Gastroesophageal sphincter (tissue), 4 donors: ENCODE results near the gene MRFAP1L1. TPM values are rescaled to one million over a fixed set of nuclear protein-coding genes. Genes with fewer than 3 reads are reported as not detected.

Experiments used
- ATAC-seq: fragments of 150-250 bp; one replicate; pipeline ENCODE4 v1.9.1; 2016; ENCODE audit warnings: mild to moderate bottlenecking, moderate library complexity
- H3K27ac ChIP-seq, 4 donors: fragments of 200-600 bp; sonication (generic) in 3 of 4; 1 replicate in 3 of 4; 2 replicates in 1 of 4; pipeline ENCODE4 v1.5.1; 2016 to 2019
- H3K27me3 ChIP-seq: fragments of 200-600 bp; sonication (generic); one replicate; pipeline ENCODE4 v1.5.1; 2019
- H3K36me3 ChIP-seq, 2 donors: fragments of 200-600 bp; sonication (generic); one replicate each; pipeline ENCODE4 v1.5.1; 2019; ENCODE audit warnings: control low read depth in 1 of 2
- H3K4me1 ChIP-seq, 3 donors: fragments of 200-600 bp; sonication (generic); 1 replicate in 2 of 3; 2 replicates in 1 of 3; pipeline ENCODE4 v1.5.1; 2016 to 2019; ENCODE audit warnings: control low read depth in 2 of 3
- H3K4me3 ChIP-seq, 2 donors: fragments of 200-600 bp; sonication (generic); one replicate each; pipeline ENCODE4 v1.5.1; 2019; ENCODE audit warnings: mild to moderate bottlenecking in 1 of 2, moderate library complexity in 1 of 2
- H3K9me3 ChIP-seq, 3 donors: fragments of 200-600 bp; sonication (generic); one replicate each; pipeline ENCODE4 v1.5.1; 2017 to 2019; ENCODE audit warnings: control low read depth in 2 of 3
- CTCF ChIP-seq, 4 experiments: fragments of 200-600 bp in 2 of 4; fragments of 450-650 bp in 2 of 4; sonication (generic) in 1 of 4; IDR thresholded peaks; one replicate each; pipeline ENCODE4 v1.5.1; 2017 to 2019; ENCODE audit warnings: antibody characterized with exemption in 4 of 4, mild to moderate bottlenecking in 2 of 4, moderate library complexity in 2 of 4
- EP300 ChIP-seq: sonication (generic); formaldehyde crosslinking; IDR thresholded peaks from one replicate; pipeline ENCODE4 v1.6.1; 2017; ENCODE audit warnings: antibody characterized with exemption, mild to moderate bottlenecking
- POLR2A ChIP-seq, 2 donors: fragments of 450-650 bp; IDR thresholded peaks; one replicate each; pipeline ENCODE4 v1.6.1; 2017; ENCODE audit warnings: antibody characterized with exemption in 2 of 2, mild to moderate bottlenecking in 2 of 2, moderate library complexity in 1 of 2
- POLR2AphosphoS5 ChIP-seq: sonication (generic); formaldehyde crosslinking; IDR thresholded peaks from one replicate; pipeline ENCODE4 v1.6.1; 2017; ENCODE audit warnings: antibody characterized with exemption
- WGBS, 2 donors: methylation state at CpG; one replicate each; pipeline ENCODE4 v1.1.5; 2018; ENCODE audit warnings: low coverage in 1 of 2; 5-methylcytosine and 5-hydroxymethylcytosine counted together
- total RNA-seq, 4 donors: library from RNA; depleted of rRNA; stranded (reverse); fragments of >200 nt; gene quantifications; one replicate each; pipeline ENCODE4 v1.1.0, GENCODE V29; 2016

The MRFAP1L1 gene
- total RNA-seq, 4 donors from 2014 or later = 59.2 to 74.1 (median 66.8) TPM

GRCh38 chr4:6660430-6660829 lies 49.2 kb downstream of the MRFAP1L1 start:
- no peak overlapping the region for H3K4me3 ChIP-seq
- no peaks in the 10 kb centered on the region for H3K36me3 ChIP-seq
- no peaks in the 10 kb centered on the region for H3K9me3 ChIP-seq
- 90 to 94% methylated on average over 2 to 3 of the region's 3 CpGs for WGBS, 2 donors
- H3K27ac ChIP-seq = no peak overlapping the region
- ATAC-seq = no peak
- TF ChIP-seq POLR2AphosphoS5 = no peak
- TF ChIP-seq CTCF (IDR thresholded peaks at IDR 0.05) = no peak
- TF ChIP-seq POLR2A (IDR thresholded peaks at IDR 0.05) = no peak
- no peak for TF ChIP-seq EP300
- no peaks in the 10 kb centered on the region for H3K27me3 ChIP-seq
- H3K4me1 ChIP-seq = peaks cover 0 to 30% (median 4%) of the 10 kb centered on the region in 3 donors

GRCh38 chr4:6659897-6660296 lies 49.8 kb downstream of the MRFAP1L1 start:
- no peak overlapping the region for H3K4me3 ChIP-seq
- ATAC-seq = no peak
- WGBS, 2 donors = 79 to 90% methylated on average over 2 of the region's 2 CpGs
- no peaks in the 10 kb centered on the region for H3K9me3 ChIP-seq
- H3K27ac ChIP-seq = no peak overlapping the region
- H3K4me1 ChIP-seq = peaks cover 0 to 29% (median 4%) of the 10 kb centered on the region in 3 donors
- no peak for TF ChIP-seq CTCF (IDR thresholded peaks at IDR 0.05)
- no peak for TF ChIP-seq POLR2AphosphoS5
- no peak for TF ChIP-seq POLR2A (IDR thresholded peaks at IDR 0.05)
- TF ChIP-seq EP300 = no peak
- H3K36me3 ChIP-seq = no peaks in the 10 kb centered on the region
- no peaks in the 10 kb centered on the region for H3K27me3 ChIP-seq

- peak; percentile 72 for ATAC-seq
- TF ChIP-seq CTCF (IDR thresholded peaks at IDR 0.05) (no peak), POLR2AphosphoS5 (peak; percentile 13)
- WGBS, 2 donors = 0% methylated on average over 1 of the region's 52 CpGs; no CpG with 5 or more reads in 1 of the 2 donors
These were observed 51.0 kb downstream of the MRFAP1L1 start for GRCh38 chr4:6658597-6659075.

GRCh38 chr4:6658209-6658595 lies 51.5 kb downstream of the MRFAP1L1 start:
- WGBS, 2 donors = 79 to 80% methylated on average over 1 to 3 of the region's 7 CpGs
- no peaks in the 10 kb centered on the region for H3K9me3 ChIP-seq
- no peaks in the 10 kb centered on the region for H3K27me3 ChIP-seq
- ATAC-seq = peak; percentile 13
- peaks cover 0 to 16% (median 0%) of the 10 kb centered on the region in 3 donors for H3K4me1 ChIP-seq
- H3K36me3 ChIP-seq = no peaks in the 10 kb centered on the region
- H3K27ac ChIP-seq = peak overlapping the region; percentile 13 to 84 (median 75)
- H3K4me3 ChIP-seq = peak overlapping the region; percentile 30 to 55
- TF ChIP-seq POLR2A (IDR thresholded peaks at IDR 0.05) (no peak), POLR2AphosphoS5 (no peak), EP300 (no peak), CTCF (IDR thresholded peaks at IDR 0.05) (no peak)

More at GRCh38 chr4:6658597-6659075, 51.0 kb downstream of the MRFAP1L1 start:
- Histone ChIP-seq H3K27ac (peak overlapping the region; percentile 13 to 84 (median 75)), H3K27me3 (no peaks in the 10 kb centered on the region), H3K4me3 (peak overlapping the region; percentile 30 to 55), H3K36me3 (no peaks in the 10 kb centered on the region), H3K9me3 (no peaks in the 10 kb centered on the region), H3K4me1 (peaks cover 0 to 16% (median 0%) of the 10 kb centered on the region in 3 donors)

Other genes with a start within 250 kb of the MRFAP1L1 start
- gene PPP2R2C, start 237.3 kb downstream of the MRFAP1L1 start, total RNA-seq = 1 to 10 TPM in 2 of 4 donors, under 1 TPM in 2; 0.47 to 4.6 (median 1.0) TPM
- 10 to 100 TPM; 20.3 to 39.3 (median 34.3) TPM for gene MAN2B2, start 134.7 kb downstream of the MRFAP1L1 start, total RNA-seq
- gene MRFAP1, start 69.2 kb downstream of the MRFAP1L1 start, total RNA-seq = 100 to 1,000 TPM; 202 to 358 (median 277) TPM
- gene S100P, start 16.0 kb downstream of the MRFAP1L1 start, total RNA-seq = 1 to 10 TPM in 1 of 4 donors, under 1 TPM in 1, not detected in 2; 0.94 to 9.7 TPM
- gene BLOC1S4, start 6.3 kb upstream of the MRFAP1L1 start, total RNA-seq = 10 to 100 TPM; 10.1 to 20.7 (median 18.7) TPM
- 10 to 100 TPM; 39.4 to 66.6 (median 47.1) TPM for gene KIAA0232, start 72.9 kb upstream of the MRFAP1L1 start, total RNA-seq
- gene TBC1D14, start 200.0 kb upstream of the MRFAP1L1 start, total RNA-seq = 10 to 100 TPM; 42.5 to 54.2 (median 45.0) TPM